Urinary bladder (tissue), 4 donors: ENCODE data around the gene MECR. TPM values are rescaled to one million over a fixed set of nuclear protein-coding genes. Genes with fewer than 3 reads are reported as not detected.
"Not testable (repeated sequence)": the region's sequence is repeated elsewhere in the genome, so short reads cannot be mapped to it uniquely, and the experiment has no call there.

ENCODE experiments used
- DNase-seq: peaks from one replicate; pipeline ENCODE4 v3.0.0-alpha.2; 2015; ENCODE audit errors: extremely low spot score
- H3K27ac ChIP-seq: one replicate; pipeline ENCODE4 v1.5.1; 2013; ENCODE audit warnings: low read depth, mild to moderate bottlenecking, moderate library complexity
- H3K36me3 ChIP-seq: one replicate; pipeline ENCODE4 v1.6.1; 2013; ENCODE audit warnings: mild to moderate bottlenecking, moderate library complexity; ENCODE audit not compliant: insufficient read depth
- H3K4me1 ChIP-seq: one replicate; pipeline ENCODE4 v1.6.1; 2013; ENCODE audit warnings: mild to moderate bottlenecking, moderate library complexity; ENCODE audit not compliant: insufficient read depth
- H3K4me3 ChIP-seq: one replicate; pipeline ENCODE4 v1.5.1; 2013; ENCODE audit warnings: low read depth, low read length
- WGBS: extraction: QIAGEN DNeasy Blood & Tissue Kit; methylation state at CpG from one replicate; pipeline ENCODE4 v1.1.7; 2013; 5-methylcytosine and 5-hydroxymethylcytosine counted together
- polyA plus RNA-seq: library from polyadenylated mRNA; stranded (reverse); fragments of 200-250 nt; gene quantifications from one replicate; pipeline ENCODE4 v1.2.3, GENCODE V29; 2013
- small RNA-seq: library from RNA; depleted of rRNA; stranded (forward); fragments of <200 nt; gene quantifications from one replicate; pipeline ENCODE3, GENCODE V24; 2014
- total RNA-seq: library from RNA; depleted of rRNA; stranded (reverse); fragments of >200 nt; gene quantifications from one replicate; pipeline ENCODE4 v1.2.3, GENCODE V29; 2014
- donor health status: healthy with polysubstance abuse.
- donor health status: healthy.

MECR gene
- total and polyA plus RNA-seq, 2 donors: 17.0 to 17.6 TPM

- DNase-seq, H3K4me1 ChIP-seq, H3K36me3 ChIP-seq, H3K4me3 ChIP-seq, H3K27ac ChIP-seq: not testable (repeated sequence)
- WGBS: 97% methylated on average over 9 of the region's 9 CpGs
Measured at GRCh38 chr1:29150346-29150745, 80.4 kb downstream of the MECR start.

- no peaks in the 10 kb centered on the region for H3K4me1 ChIP-seq
- no peak overlapping the region for H3K27ac ChIP-seq
- no peak overlapping the region for H3K4me3 ChIP-seq
- 94% methylated on average over 35 of the region's 35 CpGs for WGBS
- no peak for DNase-seq
- peaks cover 6% of the 10 kb centered on the region for H3K36me3 ChIP-seq
Measured at GRCh38 chr1:29148656-29149491, 81.9 kb downstream of the MECR start.

GRCh38 chr1:29145739-29146437, 84.8 kb downstream of the MECR start:
- Histone ChIP-seq H3K27ac (no peak overlapping the region), H3K4me3 (no peak overlapping the region), H3K36me3 (peaks cover 6% of the 10 kb centered on the region), H3K4me1 (no peaks in the 10 kb centered on the region)
- no peak for DNase-seq
- 63% methylated on average over 8 of the region's 8 CpGs for WGBS

GRCh38 chr1:29144178-29144577, 86.6 kb downstream of the MECR start:
- H3K36me3 ChIP-seq: peaks cover 6% of the 10 kb centered on the region
- H3K27ac ChIP-seq: no peak overlapping the region
- WGBS: 91% methylated on average over 2 of the region's 2 CpGs
- no peaks in the 10 kb centered on the region for H3K4me1 ChIP-seq
- H3K4me3 ChIP-seq: no peak overlapping the region
- no peak for DNase-seq

GRCh38 chr1:29142714-29143113, 88.0 kb downstream of the MECR start:
- DNase-seq: no peak
- no peak overlapping the region for H3K4me3 ChIP-seq
- no peak overlapping the region for H3K27ac ChIP-seq
- H3K4me1 ChIP-seq: no peaks in the 10 kb centered on the region
- WGBS: 90% methylated on average over 2 of the region's 2 CpGs
- no peaks in the 10 kb centered on the region for H3K36me3 ChIP-seq

Small RNAs within 50 kb of the gene (small RNA-seq; reads per million reads assigned to genes)
- not detected for gene RF02271

Other genes with a start within 250 kb of the MECR start
- gene TMEM200B, start 107.0 kb downstream of the MECR start, total RNA-seq: 20.4 TPM
- 40.7 TPM for gene TMEM200B, start 107.0 kb downstream of the MECR start, polyA plus RNA-seq
- gene SRSF4, start 49.0 kb downstream of the MECR start, total RNA-seq: 57.3 TPM
- gene SRSF4, start 49.0 kb downstream of the MECR start, polyA plus RNA-seq: 88.1 TPM
- 11.7 TPM for gene PTPRU, start 5.6 kb upstream of the MECR start, total RNA-seq
- gene PTPRU, start 5.6 kb upstream of the MECR start, polyA plus RNA-seq: 17.1 TPM